ENCODE measurements around the gene TULP4.

TULP4 gene, protein sequence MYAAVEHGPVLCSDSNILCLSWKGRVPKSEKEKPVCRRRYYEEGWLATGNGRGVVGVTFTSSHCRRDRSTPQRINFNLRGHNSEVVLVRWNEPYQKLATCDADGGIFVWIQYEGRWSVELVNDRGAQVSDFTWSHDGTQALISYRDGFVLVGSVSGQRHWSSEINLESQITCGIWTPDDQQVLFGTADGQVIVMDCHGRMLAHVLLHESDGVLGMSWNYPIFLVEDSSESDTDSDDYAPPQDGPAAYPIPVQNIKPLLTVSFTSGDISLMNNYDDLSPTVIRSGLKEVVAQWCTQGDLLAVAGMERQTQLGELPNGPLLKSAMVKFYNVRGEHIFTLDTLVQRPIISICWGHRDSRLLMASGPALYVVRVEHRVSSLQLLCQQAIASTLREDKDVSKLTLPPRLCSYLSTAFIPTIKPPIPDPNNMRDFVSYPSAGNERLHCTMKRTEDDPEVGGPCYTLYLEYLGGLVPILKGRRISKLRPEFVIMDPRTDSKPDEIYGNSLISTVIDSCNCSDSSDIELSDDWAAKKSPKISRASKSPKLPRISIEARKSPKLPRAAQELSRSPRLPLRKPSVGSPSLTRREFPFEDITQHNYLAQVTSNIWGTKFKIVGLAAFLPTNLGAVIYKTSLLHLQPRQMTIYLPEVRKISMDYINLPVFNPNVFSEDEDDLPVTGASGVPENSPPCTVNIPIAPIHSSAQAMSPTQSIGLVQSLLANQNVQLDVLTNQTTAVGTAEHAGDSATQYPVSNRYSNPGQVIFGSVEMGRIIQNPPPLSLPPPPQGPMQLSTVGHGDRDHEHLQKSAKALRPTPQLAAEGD (N-terminal part only)

DNA sequence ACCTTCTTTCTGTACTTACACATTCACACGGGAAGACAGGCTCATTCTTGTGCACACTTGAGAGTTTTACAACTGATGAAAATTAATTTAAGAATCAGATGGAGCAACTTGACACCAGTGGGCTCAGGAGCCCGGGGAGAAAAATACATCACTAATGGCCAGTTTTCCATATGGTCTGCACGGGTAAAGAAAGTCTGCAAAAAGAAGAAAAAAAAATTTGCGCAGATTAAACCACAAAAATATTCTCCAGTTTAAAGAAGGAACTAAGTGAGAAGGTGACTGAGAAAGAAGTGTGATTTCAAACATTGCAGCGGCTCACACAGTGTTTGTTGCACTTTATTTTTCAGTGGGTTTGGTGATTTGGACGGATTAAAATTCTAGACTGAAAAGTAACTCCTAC lies at the start of gene TULP4:
Gene TULP4, plus strand, starts transcription at position 301 of the 400 bp plus-strand sequence. CDS start 1,552 bp downstream, outside the sequence.
- no peak for DNase-seq

DNA sequence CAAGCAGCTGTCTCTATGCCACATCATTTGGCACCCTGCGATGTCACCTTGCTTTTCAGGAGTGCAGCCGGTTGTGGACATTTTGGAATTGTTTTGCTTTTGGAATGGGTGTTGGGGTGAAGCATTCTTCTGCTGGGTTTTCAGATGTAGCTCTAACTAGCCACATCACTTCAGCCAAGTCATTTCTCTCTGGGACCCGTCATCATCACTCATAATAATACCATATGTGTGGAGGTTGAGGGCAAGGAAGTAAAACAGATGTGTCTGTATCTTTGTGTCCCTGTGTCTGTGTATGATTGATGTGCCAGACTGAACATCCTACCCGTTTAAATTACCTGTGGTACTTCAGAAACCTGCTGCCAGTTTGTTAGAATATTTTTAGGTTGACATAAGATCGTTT lies 49.5 kb upstream of the TULP4 start:
- DNase-seq = no peak

DNA sequence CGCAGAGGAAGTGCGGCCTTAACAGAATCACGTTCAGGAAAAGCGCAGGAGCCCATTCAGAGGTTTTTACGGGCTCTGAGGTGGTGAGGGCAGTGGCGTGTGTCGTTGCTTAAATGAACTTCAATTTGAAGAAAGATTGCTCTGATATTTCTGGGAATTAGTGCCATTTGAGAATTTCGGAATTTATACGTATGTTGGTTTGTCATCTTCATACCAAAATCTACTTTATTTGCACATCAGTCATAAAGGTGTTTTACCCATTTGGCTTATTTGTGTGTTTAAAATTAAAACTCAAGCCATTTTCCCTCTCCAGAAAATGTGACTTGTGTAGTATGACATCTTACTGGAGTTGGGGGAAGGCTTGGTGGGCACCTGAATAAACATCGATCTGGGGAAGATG lies 48.1 kb upstream of the TULP4 start:
- no peak for DNase-seq

DNA sequence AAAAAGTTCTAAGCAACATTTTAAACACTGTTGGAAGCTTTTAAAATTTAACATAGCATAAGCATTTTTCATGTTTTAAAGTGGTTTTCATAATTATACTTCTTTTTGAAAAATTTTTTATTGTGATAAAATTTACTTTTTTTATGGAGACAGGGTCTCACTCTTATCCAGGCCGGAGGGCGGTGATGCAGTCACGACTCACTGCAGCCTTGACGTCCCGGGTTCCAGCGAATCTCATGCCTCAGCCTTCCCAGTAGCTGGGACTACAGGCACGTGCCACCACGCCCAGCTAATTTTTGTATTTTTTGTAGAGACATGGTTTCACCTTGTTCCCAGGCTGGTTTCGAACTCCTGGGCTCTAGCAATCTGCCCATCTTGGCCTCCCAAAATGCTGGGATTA lies 46.1 kb upstream of the TULP4 start:
- DNase-seq = no peak

DNA sequence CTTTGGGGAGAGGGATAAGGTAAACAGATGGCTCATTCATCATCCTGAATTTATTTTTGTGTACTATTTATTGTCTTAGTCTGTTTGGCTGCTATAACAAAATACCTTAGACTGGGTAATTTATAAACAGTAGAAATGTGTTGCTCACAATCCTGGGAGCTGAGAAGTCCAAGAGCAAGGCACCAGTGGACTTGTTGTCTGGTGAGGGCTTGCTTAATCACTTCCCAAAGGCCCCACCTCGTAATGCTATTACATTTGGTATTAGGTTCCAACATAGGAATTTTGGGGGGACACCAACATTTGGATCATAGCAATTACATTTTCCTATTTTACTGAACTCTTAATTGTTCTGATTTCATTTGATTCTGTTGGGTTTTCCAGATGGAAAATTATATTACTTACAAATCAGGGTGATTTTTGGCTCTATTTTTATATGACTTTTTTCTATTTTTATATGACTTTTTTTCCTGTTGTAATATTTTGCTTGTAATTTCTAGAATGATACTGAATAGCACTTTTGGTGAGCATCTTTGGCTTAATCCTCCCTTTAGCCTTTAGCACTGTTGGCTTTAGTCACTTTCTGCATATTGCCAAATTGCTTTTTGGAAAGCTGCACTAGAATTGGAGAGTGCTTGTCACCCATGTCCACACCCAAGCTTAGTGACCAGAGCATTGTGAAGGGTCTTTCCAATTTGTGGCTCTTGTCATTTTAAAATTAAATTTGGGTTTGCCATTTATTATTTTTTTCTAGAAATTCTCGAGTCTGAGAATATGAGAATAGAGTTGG lies 43.7 kb upstream of the TULP4 start:
- DNase-seq = no peak

DNA sequence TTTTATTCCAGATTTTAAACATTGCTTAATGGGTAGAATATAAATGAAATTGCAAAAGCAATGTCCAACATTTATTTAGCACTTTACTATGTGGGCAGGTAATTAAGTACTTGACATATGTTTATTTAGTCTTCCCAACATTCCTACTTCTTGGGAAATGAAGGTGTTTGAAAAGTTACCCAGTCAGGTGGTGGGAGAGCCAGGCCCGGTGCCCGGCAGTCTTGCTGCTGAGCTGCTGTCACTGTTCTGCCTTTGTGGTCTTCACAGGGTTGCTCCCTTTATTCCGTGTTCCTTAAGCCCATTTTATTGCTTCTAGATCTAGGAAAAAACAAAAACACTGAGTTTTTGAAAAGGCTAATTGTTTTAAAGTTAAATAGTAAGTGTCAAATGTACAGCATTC lies 42.6 kb upstream of the TULP4 start:
- DNase-seq = no peak

DNA sequence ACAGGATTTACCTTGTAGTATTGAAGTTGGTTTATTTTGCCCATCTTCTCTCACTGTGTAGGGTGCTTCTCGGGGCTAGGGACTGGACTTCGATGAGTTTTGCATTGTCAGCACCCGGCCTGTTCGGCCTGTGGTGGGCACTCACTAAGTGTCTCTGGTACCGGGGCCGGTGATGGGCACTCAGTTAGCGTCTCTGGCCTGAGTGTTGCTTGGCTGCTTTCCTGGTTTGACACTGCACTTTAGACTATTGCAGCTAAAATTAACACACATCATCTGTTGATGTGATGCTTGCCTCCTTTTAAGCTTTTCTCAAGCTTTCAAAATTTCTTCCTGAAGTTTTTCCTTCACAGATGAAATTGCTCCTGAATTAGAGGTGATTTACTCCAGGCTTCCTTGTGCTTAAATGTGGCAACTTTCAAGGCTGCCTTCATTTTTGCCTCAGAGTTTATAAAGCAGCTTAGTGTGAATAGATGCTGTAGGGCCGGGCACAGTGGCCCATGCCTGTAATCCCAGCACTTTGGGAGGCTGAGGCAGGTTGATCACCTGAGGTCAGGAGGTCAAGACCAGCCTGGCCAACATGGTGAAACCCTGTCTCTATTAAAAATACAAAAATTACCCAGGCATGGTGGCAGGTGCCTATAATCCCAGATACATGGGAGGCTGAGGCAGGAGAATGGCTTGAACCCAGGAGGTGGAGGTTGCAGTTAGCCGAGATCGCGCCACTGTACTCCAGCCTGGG lies 41.7 kb upstream of the TULP4 start:
- DNase-seq = no peak

DNA sequence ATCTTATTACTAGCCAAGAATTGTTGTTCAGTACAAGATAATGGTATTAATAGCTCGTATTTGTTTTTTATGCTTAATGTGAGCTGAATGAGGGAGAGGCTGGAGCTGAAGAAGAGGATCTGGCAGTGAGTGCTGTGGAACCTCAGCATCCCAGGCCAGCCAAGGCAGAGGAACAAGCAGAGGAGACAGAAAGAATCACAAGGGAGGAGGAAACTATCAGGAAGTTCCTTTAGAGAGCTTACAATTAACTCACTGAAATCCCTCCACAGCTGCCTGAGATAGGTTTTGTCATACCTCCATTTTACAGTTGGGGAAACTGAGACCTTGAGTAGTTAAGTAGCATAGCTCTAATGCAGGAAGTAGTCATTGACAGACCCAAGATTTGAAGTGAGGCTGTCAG lies 39.9 kb upstream of the TULP4 start:
- no peak for DNase-seq

DNA sequence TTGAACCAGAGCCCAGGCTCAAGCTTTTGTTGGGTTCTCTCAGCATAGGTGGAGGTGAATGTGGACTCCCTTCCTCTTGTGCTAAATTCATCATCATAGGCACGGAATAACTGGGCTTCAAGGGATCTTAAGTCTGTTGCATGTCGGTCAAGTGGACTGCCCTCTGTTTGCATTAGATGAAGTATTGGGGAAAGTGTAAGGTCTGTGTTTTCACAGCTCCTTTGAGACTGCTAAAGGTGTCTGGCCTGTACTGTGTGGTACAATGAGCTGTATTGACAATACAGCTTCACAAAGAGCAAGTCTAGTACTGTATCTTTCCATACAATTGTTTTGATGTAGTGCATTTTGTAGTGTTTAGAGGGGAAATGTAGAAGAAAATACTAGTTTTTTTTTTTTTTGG lies 34.3 kb upstream of the TULP4 start:
- DNase-seq = no peak

DNA sequence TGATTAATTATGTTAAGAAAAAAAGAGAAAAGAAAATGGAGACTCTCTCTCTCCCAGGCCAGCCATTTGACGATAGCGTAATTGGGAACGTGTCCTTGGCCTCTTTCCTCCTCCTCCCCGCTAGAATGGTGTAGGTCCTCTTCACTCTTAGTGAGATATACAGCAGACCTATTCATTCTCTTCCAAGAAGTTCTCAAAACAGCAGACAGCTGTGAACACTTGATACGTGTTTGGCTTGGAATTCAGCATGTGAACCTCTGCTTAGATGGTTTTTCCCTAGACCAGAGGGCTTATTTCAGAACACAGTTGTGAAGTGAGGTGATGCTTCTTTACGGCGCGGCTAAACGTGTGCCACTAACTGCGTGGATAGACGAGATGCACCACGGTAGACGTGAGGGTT lies 32.6 kb upstream of the TULP4 start:
- DNase-seq = no peak

DNA sequence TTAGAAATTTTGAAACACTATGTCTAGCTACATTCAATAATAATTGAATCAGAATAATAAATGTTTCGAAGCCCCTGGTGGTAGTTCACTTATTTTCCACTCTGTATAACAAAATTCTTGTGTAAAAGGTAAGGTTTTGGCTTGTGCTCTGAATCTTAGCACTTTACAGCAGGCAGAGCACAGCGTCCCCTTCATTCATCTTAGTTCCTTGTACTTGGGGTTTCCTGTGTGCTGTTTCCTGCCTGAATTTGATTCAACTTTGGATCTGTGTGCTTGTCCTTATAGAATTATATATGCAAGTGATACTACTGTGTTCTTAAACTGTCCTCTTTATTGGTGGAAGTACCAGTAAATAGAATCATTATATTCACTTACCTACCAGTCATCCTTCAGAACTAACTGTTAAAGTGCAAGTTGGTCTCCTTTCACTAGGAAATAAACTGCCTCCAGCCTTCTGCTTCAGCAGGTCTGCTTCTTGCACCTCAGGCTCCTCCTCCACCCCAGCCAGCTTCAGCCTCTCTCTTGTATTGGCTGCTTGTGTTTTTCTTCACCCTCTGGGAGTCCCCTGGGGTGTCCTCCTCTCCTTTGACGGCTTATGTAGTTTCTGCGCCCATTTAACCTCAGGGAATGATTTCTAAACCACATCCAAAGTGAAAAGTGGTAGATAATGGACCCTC lies 28.8 kb upstream of the TULP4 start:
- no peak for DNase-seq

DNA sequence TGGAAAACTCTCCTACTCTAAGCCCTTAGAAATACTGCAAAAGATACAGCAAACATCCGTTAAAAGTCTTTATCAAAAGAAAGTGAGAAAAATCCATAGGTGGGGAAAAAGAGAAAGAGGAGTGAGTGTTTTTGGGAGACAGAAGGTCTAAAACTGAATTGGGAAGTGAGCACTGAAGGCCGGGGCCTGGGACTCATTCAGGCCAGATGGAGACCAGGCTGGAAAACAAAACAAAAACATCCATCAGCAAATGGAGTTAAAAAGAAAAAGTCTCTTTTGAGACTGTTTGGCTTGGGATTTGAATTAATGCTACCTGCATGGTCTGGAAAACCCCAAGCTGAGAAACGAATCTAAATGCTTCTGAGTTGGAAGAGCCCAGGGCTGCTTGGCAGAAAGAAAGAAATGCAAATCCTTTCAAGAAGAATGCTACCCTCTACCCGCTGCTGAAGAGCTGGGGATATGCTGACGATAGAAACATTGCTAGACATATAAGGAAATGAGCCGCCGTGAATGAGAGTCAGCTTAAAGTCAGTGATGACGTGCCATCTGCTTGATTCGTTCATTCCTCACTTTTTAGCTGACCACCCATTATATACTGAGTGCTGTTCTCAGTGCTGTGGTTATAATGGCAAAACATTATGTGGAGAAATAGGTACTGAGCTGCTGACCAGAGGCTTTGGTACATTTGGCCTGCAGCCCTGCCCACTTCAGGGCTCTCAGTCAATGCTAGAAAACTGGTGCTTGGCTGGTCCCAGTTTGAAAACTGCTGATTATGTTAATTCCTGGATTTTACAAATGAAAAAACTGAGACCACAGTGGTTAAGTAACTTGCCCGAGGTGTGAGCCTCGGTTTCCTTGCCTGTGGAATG lies 28.0 kb upstream of the TULP4 start:
- DNase-seq = peak; percentile 13 to 54

DNA sequence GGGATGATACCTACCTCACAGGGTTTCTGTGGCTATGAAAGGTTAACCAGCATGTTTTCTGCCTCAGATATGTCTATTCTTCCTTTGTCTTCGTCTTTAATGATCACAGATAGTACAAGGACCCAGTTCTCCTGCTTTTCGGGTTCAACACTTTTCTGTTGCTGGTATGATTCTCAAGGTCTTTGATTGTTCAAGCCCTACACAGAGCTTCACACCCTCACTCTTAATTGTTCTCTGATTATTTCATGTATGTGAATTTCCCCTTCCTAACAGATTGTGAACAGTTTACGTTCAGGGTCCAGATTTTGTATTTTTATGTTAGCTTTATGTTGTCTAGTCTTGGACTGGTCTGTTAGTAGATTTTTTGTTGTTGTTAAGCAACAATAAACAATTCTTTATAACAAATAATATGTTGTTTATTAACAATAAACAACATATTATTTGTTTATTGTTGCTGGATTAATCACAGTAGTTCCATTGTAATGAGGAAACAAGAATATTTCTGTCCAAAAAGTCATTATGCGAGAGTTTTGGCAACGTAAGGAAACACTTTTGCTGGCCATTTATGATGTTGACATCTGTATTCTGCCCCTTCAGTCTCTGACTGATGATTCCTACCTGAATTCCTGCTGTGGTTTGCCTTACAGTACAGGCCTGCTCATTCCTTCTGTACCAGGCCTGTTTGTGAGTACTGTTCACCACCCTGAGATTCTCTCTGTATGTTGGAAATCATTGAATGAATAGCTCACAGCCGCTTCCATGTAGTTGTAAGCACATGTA lies 27.2 kb upstream of the TULP4 start:
- no peak for DNase-seq

DNA sequence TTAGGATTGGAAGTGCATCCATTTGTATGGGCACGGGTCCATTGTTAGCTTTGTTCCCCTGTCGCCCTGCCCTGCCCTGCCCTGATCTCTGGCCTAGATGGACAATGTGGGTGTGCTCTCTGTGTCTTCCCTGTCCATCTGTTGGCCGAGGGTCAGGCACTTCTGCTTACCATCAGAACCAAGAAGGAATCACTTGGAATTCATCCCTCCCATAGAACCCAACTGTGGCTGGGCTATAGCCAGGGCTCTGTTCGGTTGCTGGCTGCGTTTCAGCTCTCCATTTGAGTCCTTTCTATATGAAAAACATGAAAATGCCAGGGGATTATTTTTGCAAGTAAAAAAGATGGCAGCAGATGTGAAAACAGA lies 26.6 kb upstream of the TULP4 start:
- no peak for DNase-seq

DNA sequence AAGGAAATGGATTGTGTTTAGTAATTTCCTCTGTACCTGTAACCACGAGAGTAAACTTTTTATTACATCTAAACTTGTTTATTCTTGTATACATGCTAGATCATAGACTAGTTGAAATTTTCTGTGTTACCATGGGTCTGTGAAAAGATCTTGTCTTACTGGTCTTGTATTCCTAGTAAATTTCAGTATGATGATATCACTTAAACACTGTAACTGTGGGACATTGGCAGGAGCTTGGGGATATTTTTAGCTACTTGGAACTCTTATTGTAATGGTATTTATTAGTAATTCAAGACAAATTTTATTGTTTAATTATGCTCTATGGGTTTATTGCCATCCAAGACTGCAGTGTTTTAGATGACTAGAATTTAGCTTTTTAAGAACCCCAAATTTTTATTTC lies 25.9 kb upstream of the TULP4 start:
- DNase-seq = no peak

DNA sequence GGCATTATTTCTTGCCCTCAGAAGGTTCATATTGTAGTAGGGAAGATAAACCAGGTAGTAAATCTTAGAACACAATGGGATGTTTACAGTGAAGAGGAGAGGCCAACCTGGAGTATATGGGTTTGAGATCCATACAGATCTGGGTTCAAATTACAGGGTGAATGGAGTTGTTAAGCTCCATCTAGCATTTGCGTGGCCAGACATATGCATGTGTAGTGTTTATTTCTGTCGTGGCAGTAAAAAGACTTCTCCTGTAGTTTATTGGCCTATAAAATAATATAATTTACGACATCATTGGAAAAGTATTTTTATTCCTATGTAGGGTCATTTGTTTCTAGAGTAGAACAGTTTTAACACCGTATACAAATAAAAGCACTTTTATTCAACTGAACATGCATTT lies 25.2 kb upstream of the TULP4 start:
- no peak for DNase-seq

DNA sequence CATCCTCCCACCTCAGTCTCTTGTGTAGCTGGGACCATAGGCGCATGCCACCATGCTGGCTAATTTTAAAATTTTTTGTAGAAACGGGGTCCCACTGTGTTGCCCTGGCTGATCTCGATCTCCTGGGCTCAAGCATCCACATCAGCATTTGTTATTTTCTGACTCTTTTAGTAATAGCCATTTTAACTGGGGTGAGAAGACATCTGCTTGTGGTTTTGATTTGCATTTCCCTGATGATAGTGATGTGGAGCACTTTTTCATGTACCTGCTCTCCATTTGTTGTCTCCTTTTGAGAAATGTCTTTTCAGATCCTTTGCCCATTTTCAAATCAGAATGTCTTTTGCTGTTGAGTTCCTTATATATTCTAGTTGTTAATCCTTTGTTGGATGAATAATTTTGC lies 22.2 kb upstream of the TULP4 start:
- no peak for DNase-seq

DNA sequence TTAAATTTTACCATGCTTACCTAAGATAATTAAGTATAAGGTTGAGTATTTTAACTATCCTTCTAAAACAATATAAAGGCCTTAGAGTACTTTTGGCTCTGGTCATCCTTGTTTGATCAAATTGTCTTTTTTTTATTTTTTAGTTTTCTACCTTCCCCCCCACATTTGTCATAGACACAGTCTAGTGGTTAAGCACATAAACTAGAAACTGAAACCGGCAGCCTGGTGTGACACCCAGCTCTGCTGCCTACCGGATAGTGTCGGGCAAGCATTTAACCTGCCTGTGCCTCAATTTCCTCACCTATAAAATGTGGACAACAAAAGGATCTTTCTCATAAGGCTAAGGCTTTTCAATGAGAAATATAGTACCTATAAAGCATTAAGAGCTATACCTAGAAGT lies 21.6 kb upstream of the TULP4 start:
- no peak for DNase-seq

DNA sequence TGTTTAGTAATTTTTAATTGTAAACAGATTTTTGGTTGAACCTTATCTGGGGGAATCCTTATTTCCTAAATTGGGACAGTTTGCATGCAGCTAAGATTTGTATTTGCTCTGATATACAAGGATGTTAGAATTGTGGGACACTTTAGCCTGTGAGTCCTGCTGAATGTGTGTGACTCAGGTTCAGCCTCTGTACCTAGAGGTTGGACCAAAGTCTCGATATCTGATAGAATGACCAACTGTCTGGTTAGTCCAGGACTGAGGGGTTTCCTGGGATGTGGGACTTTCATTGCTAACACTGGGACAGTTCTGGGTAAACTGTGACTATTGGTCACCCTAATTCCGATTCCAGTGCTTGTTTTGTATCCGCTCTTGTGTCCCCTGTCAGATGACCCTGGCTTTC lies 20.2 kb upstream of the TULP4 start:
- no peak for DNase-seq

DNA sequence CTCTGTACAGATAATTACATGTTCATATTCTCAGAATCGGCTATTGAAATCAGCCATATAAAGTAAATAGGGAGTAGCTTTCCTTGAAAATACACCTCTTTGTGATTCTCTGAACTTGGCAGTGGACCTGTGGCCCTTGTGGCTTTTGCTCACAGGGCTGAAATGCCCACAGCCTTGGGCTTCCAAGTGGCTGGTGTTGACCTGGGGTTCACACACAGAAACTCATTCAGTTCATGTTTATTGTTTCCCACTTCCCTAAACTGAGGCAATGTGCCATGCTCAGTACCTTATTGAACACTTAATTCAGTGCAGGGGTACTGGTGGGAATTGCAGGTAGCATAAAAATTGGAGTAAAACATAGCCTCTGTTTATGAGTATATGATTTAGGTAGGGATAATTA lies 19.1 kb upstream of the TULP4 start:
- DNase-seq = no peak

Measured in SW 1271 (cell line).